ENCODE results near the gene NCR1.
"Not testable (repeated sequence)": the region's sequence is repeated elsewhere in the genome, so short reads cannot be mapped to it uniquely, and the experiment has no call there.

NCR1 gene

DNA sequence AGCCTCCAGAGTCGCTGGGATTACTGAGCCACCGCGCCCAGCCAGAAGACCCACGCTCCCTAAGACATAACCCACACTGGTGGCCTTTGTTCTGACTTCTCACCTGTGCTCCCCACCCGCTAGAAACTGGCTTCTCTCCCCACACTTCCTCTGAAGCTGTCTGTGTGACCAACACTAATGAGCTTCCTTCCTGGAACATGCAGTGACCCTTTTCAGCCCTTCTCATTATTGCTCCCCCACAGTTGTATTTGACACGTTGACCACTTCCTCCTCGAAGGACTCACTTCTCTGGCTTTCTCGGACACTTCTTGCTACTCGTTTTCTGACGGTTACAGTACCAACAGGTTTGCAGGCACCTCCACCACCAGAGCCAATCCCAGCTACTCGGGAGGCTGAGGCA, 10.9 kb downstream of the NCR1 start:
- no peak for DNase-seq

GRCh38 chr19:54918499-54918898, 12.6 kb downstream of the NCR1 start:
- no peak for DNase-seq

DNA sequence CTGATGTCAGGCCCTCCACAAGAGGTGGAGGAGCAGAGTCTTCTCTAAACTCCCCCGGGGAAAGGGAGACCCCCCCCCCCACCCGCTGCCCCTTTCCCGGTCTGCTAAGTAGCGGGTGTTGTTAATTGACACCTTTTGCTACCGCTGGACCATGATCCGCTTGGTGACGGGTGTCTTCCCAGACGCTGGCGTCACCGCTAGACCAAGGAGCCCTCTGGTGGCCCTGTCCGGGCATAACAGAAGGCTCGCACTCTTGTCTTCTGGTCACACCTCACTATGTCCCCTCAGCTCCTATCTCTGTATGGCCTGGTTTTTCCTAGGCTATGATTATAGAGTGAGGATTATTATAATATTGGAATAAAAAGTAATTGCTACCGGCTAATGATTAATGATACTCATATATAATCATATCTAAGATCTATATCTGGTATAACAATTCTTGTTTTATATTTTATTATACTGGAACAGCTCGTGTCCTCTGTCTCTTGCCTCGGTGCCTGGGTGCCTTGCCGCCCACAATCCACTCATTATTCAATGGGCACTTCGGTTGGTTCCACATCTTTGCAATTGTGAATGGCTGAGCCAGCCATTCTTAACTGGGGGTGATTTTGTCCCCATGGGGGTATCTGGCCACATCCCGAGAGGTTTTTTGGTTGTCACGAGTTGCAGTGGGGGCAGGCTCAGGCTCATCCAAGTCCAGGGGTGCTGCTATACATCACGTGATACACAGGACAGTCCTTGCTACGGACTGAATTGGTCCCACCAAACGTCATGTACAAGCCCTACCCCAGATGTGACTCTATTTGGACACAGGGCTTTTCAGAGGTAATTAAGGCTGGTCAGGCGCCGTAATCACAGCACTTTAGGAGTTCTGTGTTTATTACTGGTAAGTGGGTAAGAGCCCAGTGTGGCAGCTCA, 14.0 kb downstream of the NCR1 start:
- DNase-seq, result not testable (repeated sequence)

DNA sequence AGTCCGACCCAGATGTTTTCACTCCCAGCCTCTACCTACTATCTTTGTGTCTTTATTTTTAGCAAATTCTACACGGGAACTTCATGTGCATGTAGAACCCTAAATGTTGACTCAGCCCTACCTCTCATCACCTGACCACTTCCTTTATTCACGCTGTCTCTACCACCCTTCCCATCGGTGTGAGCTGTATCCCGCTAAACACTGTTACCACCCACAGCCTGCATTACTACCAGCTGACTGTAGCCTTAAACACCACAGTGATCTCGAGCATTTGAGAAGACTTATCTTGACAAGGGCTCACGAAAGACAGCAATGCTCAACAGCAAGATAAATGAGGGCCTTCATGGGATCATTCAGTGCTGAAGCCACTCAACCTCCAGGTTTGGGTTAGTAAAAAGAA, 15.1 kb downstream of the NCR1 start:
- no peak for DNase-seq

DNA sequence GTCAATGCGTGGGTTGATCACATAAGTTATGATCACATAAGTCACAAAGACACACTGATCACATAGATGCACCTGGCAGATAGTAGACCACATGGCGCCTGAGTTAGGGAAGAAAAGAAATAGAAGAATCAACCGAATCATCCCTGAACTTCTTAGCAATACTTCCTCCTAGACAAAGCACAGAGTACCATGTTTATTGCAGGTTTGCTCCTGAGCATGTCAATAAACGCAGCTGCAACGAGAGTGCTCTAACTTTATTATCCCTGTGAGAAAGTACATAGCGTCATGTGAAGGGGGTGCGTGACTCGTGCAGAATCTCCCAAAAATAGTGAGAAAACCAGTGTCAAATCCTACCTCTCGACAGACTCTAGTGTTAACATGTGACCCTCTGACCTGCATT, 17.3 kb downstream of the NCR1 start:
- DNase-seq, result no peak

GRCh38 chr19:54928299-54928698, 22.4 kb downstream of the NCR1 start:
- DNase-seq, result no peak

DNA sequence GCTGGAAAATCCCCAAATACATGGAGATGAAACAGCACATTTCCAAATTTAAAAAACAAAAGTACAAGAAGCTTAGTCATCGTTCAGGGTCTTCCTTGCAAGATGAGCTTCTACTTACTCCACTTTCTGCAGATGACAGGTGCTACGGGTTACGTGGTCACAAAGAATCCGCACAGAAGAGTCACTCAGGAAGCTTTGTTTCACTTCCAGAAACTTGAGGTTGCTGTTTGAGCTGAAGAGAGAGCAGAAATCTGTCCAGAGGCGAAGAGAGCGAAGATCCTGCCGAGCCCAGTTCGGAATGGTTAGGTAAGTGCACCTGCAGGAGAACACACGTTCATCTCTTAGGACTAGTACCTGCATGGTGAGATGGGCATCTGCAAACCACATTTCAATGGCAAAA, 32.0 kb downstream of the NCR1 start:
- DNase-seq, result no peak

GRCh38 chr19:54938906-54939305, 33.0 kb downstream of the NCR1 start:
- no peak for DNase-seq

GRCh38 chr19:54939538-54939937, 33.6 kb downstream of the NCR1 start:
- not testable (repeated sequence) for DNase-seq

- DNase-seq, result not testable (repeated sequence)
These were observed 37.9 kb downstream of the NCR1 start for GRCh38 chr19:54943772-54944361.

GRCh38 chr19:54947381-54947780, 41.4 kb downstream of the NCR1 start, which contains the start of gene NLRP7:
Gene NLRP7, minus strand, starts transcription at chr19:54947530.
- no peak for DNase-seq

- DNase-seq, result no peak
These were observed 43.5 kb downstream of the NCR1 start for GRCh38 chr19:54949412-54949811.

DNA sequence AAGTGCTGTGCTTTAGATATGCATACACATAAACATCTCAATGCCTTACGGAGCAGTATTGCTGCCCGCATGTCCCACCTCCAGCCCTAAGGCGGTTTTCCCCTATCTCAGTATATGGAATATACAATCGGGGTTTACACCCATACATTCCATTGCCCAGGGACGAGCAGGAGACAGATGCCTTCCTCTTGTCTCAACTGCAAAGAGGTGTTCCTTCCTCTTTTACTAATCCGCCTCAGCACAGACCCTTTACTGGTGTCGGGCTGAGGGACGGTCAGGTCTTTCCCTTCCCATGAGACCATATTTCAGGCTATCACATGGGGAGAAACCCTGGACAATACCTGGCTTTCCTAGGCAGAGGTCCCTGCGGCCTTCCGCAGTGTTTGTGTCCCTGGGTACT, 44.6 kb downstream of the NCR1 start:
- DNase-seq, result not testable (repeated sequence)

- DNase-seq, result peak; percentile 1
These were observed 46.8 kb downstream of the NCR1 start for GRCh38 chr19:54952591-54953344.

DNA sequence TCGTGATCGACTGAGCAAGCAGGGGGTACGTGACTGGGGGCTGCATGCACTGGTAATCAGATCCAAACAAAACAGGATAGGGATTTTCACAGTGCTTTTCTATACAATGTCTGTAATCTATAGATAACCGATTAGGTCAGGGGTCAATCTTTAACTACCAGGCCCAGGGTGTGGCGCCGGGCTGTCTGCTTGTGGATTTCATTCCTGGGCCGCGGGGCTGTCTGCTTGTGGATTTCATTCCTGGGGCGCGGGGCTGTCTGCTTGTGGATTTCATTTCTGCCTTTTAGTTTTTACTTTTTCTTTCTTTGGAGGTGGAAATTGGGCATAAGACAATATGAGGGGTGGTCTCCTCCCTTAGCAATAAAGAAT, 47.4 kb downstream of the NCR1 start:
- not testable (repeated sequence) for DNase-seq

GRCh38 chr19:54955376-54955775, 49.4 kb downstream of the NCR1 start:
- no peak for DNase-seq

DNA sequence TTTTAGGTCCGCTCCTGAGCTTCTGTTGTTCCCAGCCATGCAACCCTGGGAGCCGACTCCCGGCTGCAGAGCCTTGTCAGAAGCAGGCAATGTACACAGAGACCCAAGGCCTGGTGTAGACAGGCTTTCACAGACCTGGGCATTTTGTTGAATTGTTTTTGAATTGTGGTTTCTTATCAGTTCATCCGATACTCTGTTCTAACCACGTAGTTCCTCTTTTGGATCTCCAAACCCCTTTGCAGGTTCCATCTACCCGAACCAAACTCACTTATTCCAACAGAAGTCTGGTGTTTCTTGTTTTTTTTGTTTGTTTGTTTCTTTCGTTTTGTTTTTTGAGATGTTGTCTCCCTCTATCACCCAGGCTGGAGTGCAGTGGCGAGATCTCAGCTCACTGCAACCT, 53.9 kb downstream of the NCR1 start:
- DNase-seq, result no peak
